Measurements from ENCODE around the gene GBGT1. TPM values are rescaled to one million over a fixed set of nuclear protein-coding genes. Genes with fewer than 3 reads are reported as not detected.

GBGT1 gene
- total RNA-seq, 1 donor from 2014 or later, result 6.6 TPM

GRCh38 chr9:133117271-133118178, 46.2 kb downstream of the GBGT1 start:
- no peak for DNase-seq (ENCODE audit: extremely low read depth, low read depth, low spot score)

GRCh38 chr9:133116346-133117231, 47.1 kb downstream of the GBGT1 start:
- DNase-seq (ENCODE audit: extremely low read depth, low read depth, low spot score), result no peak

- DNase-seq (ENCODE audit: extremely low read depth, low read depth, low spot score), result no peak
These were observed 47.9 kb downstream of the GBGT1 start for GRCh38 chr9:133115604-133116345.

GRCh38 chr9:133114886-133115603, 48.7 kb downstream of the GBGT1 start:
- no peak for DNase-seq (ENCODE audit: extremely low read depth, low read depth, low spot score)

GRCh38 chr9:133113949-133114885, 49.5 kb downstream of the GBGT1 start:
- no peak for DNase-seq (ENCODE audit: extremely low read depth, low read depth, low spot score)

- DNase-seq (ENCODE audit: extremely low read depth, low read depth, low spot score), result no peak
These were observed 50.4 kb downstream of the GBGT1 start for GRCh38 chr9:133113163-133113948.

GRCh38 chr9:133112663-133113026, 51.1 kb downstream of the GBGT1 start:
- no peak for DNase-seq (ENCODE audit: extremely low read depth, low read depth, low spot score)

- DNase-seq (ENCODE audit: extremely low read depth, low read depth, low spot score), result no peak
These were observed 51.7 kb downstream of the GBGT1 start for GRCh38 chr9:133111808-133112662.

- DNase-seq (ENCODE audit: extremely low read depth, low read depth, low spot score), result no peak
These were observed 53.6 kb downstream of the GBGT1 start for GRCh38 chr9:133109931-133110650.

GRCh38 chr9:133108794-133109641, 54.7 kb downstream of the GBGT1 start:
- DNase-seq (ENCODE audit: extremely low read depth, low read depth, low spot score), result no peak

- DNase-seq (ENCODE audit: extremely low read depth, low read depth, low spot score), result no peak
These were observed 55.5 kb downstream of the GBGT1 start for GRCh38 chr9:133107961-133108793.

GRCh38 chr9:133107245-133107722, 56.4 kb downstream of the GBGT1 start:
- no peak for DNase-seq (ENCODE audit: extremely low read depth, low read depth, low spot score)

GRCh38 chr9:133106511-133107244, 57.0 kb downstream of the GBGT1 start:
- DNase-seq (ENCODE audit: extremely low read depth, low read depth, low spot score), result no peak

- no peak for DNase-seq (ENCODE audit: extremely low read depth, low read depth, low spot score)
These were observed 58.3 kb downstream of the GBGT1 start for GRCh38 chr9:133105461-133105770.
